T-cell (primary cell): Measurements from ENCODE around the gene KRT77. TPM values are rescaled to one million over a fixed set of nuclear protein-coding genes. Genes with fewer than 3 reads are reported as not detected.
A peak's percentile ranks its signal among the peaks of the same experiment; 100 is the strongest.

ENCODE experiments used
- ATAC-seq, 4 experiments: fragments of 200-7000 bp in 3 of 4; fragments of 150-1000 bp in 1 of 4; cut with Tn5 transposase; replicated peaks in 1 of 4; 1 replicate in 3 of 4; 2 replicates in 1 of 4; pipeline ENCODE4 v1.10.0; 2021; ENCODE audit warnings: moderate library complexity in 3 of 4, mild to moderate bottlenecking in 2 of 4, moderate number of reproducible peaks in 1 of 4
- CTCF ChIA-PET, 2 donors: fragments of 300-600 bp; sonication (Branson Sonifier 250); formaldehyde crosslinking; loops; one replicate each; lab custom pipeline; 2022; ENCODE audit warnings: antibody characterized with exemption in 2 of 2; lab: Charles Lee
- POLR2A ChIA-PET, 2 donors: fragments of 300-600 bp; sonication (Branson Sonifier 250); formaldehyde crosslinking; loops; one replicate each; lab custom pipeline; 2022; ENCODE audit warnings: antibody characterized with exemption in 2 of 2; lab: Charles Lee
- DNase-seq, 35 experiments: peaks; one replicate each; pipeline versions ENCODE4 v3.0.0 to v3.0.0-alpha.2; 2013 to 2023
- H3K27ac ChIP-seq: one replicate; pipeline ENCODE4 v1.5.1; 2013; ENCODE audit warnings: low read length
- H3K27me3 ChIP-seq, 2 experiments: replicated peaks in 1 of 2; 1 replicate in 1 of 2; 2 replicates in 1 of 2; pipeline versions ENCODE4 v1.6.1 to v1.7.0; 2013; ENCODE audit warnings: low read length in 1 of 2, mixed read lengths in 1 of 2; ENCODE audit not compliant: control insufficient read depth in 2 of 2, insufficient read depth in 2 of 2; ENCODE audit errors: extremely low read depth in 1 of 2
- H3K36me3 ChIP-seq, 2 donors: 1 replicate in 1 of 2; 2 replicates in 1 of 2; pipeline versions ENCODE4 v1.6.1 to v1.7.0; 2013; ENCODE audit warnings: low read length in 1 of 2; ENCODE audit not compliant: control insufficient read depth in 2 of 2, insufficient read depth in 1 of 2; ENCODE audit errors: extremely low read depth in 1 of 2
- H3K4me1 ChIP-seq, 2 experiments: 1 replicate in 1 of 2; 2 replicates in 1 of 2; pipeline versions ENCODE4 v1.6.1 to v1.7.0; 2013; ENCODE audit warnings: low read length in 2 of 2, mixed read lengths in 1 of 2; ENCODE audit not compliant: insufficient read depth in 2 of 2, control insufficient read depth in 1 of 2; ENCODE audit errors: extremely low read depth in 1 of 2
- H3K4me3 ChIP-seq, 2 donors: 1 replicate in 1 of 2; 2 replicates in 1 of 2; pipeline versions ENCODE4 v1.5.1 to v1.7.0; 2013; ENCODE audit warnings: mild to moderate bottlenecking in 2 of 2, low read length in 1 of 2, moderate library complexity in 1 of 2; ENCODE audit not compliant: control insufficient read depth in 1 of 2; ENCODE audit errors: extremely low read depth in 1 of 2
- H3K9me3 ChIP-seq: 2 replicates; pipeline ENCODE4 v1.7.0; 2013
- H3K27ac Mint-ChIP-seq, 2 donors: one replicate each; pipeline ENCODE4 v1.8.0; 2020 to 2021; ENCODE audit warnings: mild to moderate bottlenecking in 2 of 2, mixed read lengths in 2 of 2
- H3K27me3 Mint-ChIP-seq, 2 donors: one replicate each; pipeline ENCODE4 v1.8.0; 2021 to 2022; ENCODE audit warnings: mixed read lengths in 2 of 2
- H3K36me3 Mint-ChIP-seq: one replicate; pipeline ENCODE4 v1.8.0; 2021; ENCODE audit warnings: mixed read lengths
- H3K4me1 Mint-ChIP-seq, 3 donors: one replicate each; pipeline ENCODE4 v1.8.0; 2020 to 2022; ENCODE audit warnings: mixed read lengths in 3 of 3, mild to moderate bottlenecking in 1 of 3
- H3K4me3 Mint-ChIP-seq, 3 donors: one replicate each; pipeline ENCODE4 v1.8.0; 2020 to 2022; ENCODE audit warnings: mild to moderate bottlenecking in 3 of 3, mixed read lengths in 3 of 3, moderate library complexity in 3 of 3
- H3K9me3 Mint-ChIP-seq, 3 donors: one replicate each; pipeline ENCODE4 v1.8.0; 2020 to 2022; ENCODE audit warnings: mixed read lengths in 3 of 3
- WGBS: methylation state at CpG from one replicate; pipeline ENCODE4 v1.1.5; 2013; ENCODE audit warnings: missing lambda C conversion rate; ENCODE audit not compliant: insufficient coverage; 5-methylcytosine and 5-hydroxymethylcytosine counted together
- total RNA-seq, 35 experiments: library from RNA in 6 of 35; stranded (reverse) in 6 of 35; fragments of 120-200 nt in 1 of 35; gene quantifications; one replicate each; pipeline versions ENCODE4 v1.2.1 to v1.2.4 and lab custom pipeline; 2013 to 2026

The KRT77 gene
- total RNA-seq, 5 donors from 2014 or later (not counting 1 experiment from before 2014, with no cell fraction given), result not detected

DNA sequence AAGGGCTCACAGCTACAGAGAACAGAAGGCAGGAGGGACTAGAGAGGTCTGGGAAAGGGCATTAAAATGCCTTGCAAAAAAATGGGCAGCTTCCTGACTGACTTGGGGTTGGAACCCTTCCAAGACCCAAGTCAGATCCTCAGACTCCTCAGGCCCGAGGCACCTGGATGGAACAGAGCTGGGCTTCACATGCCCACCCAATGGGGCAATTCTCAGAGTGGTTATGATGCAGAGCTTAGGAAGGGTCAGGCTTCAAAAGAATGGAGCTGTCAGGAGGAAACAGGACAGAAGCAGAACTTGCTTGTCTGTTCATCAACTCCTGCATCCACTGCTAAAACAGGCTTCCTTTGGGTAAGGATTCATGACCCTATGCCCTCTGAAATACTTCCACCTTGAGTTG lies 13.4 kb downstream of the KRT77 start:
- Histone ChIP-seq H3K27me3 (peaks cover 0 to 25% of the 10 kb centered on the region in 2 experiments), H3K4me1 (peaks cover 3 to 30% of the 10 kb centered on the region in 2 experiments), H3K27ac (no peak overlapping the region), H3K9me3 (no peaks in the 10 kb centered on the region), H3K36me3 (no peaks in the 10 kb centered on the region), H3K4me3 (no peak overlapping the region)
- CTCF ChIA-PET, result interaction anchor here in 1 of 2 donors (1.2 to 1.3 kb wide), 2 partner anchors 25 to 104 kb away, joined by 3 to 6 read pairs; no protein-coding TSS in a partner anchor
- H3K4me1 Mint-ChIP-seq, result peaks cover 45 to 53% (median 47%) of the 10 kb centered on the region in 3 donors
- POLR2A ChIA-PET, result interaction anchor here in 1 of 2 donors (0.7 kb wide), 2 partner anchors 74 to 91 kb away, joined by 3 read pairs; no protein-coding TSS in a partner anchor
- H3K4me3 Mint-ChIP-seq, result peak overlapping the region in 2 of 3 donors; percentile 86 to 89
- H3K27me3 Mint-ChIP-seq, result peaks cover 0 to 14% of the 10 kb centered on the region in 2 donors
- ATAC-seq, result no peak
- H3K9me3 Mint-ChIP-seq, result no peaks in the 10 kb centered on the region
- H3K36me3 Mint-ChIP-seq, result no peaks in the 10 kb centered on the region
- WGBS, result 100% methylated on average over 1 of the region's 1 CpG
- peak overlapping the region; percentile 89 to 90 for H3K27ac Mint-ChIP-seq
- no peak for DNase-seq

DNA sequence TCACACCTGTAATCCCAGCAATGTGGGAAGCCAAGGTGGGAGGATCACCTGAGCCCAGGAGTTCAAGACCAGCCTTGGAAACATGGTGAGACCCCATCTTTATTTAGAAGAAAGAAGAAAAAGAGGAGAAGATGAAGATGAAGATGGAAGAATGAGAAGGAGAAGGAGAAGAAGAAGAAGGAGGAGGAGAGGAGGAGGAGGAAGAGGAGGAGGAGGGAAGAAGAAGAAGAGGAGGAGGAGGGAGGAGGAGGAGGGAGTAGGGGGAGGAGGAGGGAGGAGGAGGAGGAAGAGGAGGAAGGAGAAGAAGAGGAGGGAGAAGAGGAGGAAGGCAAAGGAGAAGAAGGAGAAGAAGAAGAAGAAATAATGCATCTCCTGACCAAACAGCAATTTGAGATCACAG lies 14.1 kb downstream of the KRT77 start:
- CTCF ChIA-PET, result interaction anchor here in 1 of 2 donors (0.6 kb wide), 1 partner anchor 1724 kb away, joined by 3 read pairs; no protein-coding TSS in a partner anchor
- Mint-ChIP-seq H3K36me3 (no peaks in the 10 kb centered on the region), H3K9me3 (no peaks in the 10 kb centered on the region), H3K4me3 (no peak overlapping the region), H3K4me1 (peaks cover 45 to 55% (median 51%) of the 10 kb centered on the region in 3 donors), H3K27me3 (peaks cover 0 to 14% of the 10 kb centered on the region in 2 donors), H3K27ac (peak overlapping the region in 1 of 2 donors; percentile 90)
- Histone ChIP-seq H3K4me3 (no peak overlapping the region), H3K36me3 (no peaks in the 10 kb centered on the region), H3K9me3 (no peaks in the 10 kb centered on the region), H3K27ac (no peak overlapping the region), H3K27me3 (peaks cover 0 to 23% of the 10 kb centered on the region in 2 experiments), H3K4me1 (peaks cover 3 to 30% of the 10 kb centered on the region in 2 experiments)
- POLR2A ChIA-PET, result no interaction called here
- DNase-seq, result no peak
- ATAC-seq, result no peak

GRCh38 chr12:52688481-52688880 lies 14.8 kb downstream of the KRT77 start:
- peaks cover 45 to 61% (median 58%) of the 10 kb centered on the region in 3 donors for H3K4me1 Mint-ChIP-seq
- no CpG with 5 or more reads among the region's 2 CpGs for WGBS
- peaks cover 0 to 14% of the 10 kb centered on the region in 2 donors for H3K27me3 Mint-ChIP-seq
- H3K9me3 Mint-ChIP-seq, result no peaks in the 10 kb centered on the region
- H3K9me3 ChIP-seq, result no peaks in the 10 kb centered on the region
- DNase-seq (no peak), ATAC-seq (no peak)
- no peak overlapping the region for H3K27ac ChIP-seq
- peaks cover 0 to 23% of the 10 kb centered on the region in 2 experiments for H3K27me3 ChIP-seq
- no peaks in the 10 kb centered on the region for H3K36me3 Mint-ChIP-seq
- ChIA-PET POLR2A (no interaction called here), CTCF (no interaction called here)
- no peak overlapping the region for H3K4me3 Mint-ChIP-seq
- H3K4me3 ChIP-seq, result no peak overlapping the region
- peak overlapping the region in 1 of 2 donors; percentile 59 for H3K27ac Mint-ChIP-seq
- peaks cover 3 to 30% of the 10 kb centered on the region in 2 experiments for H3K4me1 ChIP-seq
- no peaks in the 10 kb centered on the region for H3K36me3 ChIP-seq

DNA sequence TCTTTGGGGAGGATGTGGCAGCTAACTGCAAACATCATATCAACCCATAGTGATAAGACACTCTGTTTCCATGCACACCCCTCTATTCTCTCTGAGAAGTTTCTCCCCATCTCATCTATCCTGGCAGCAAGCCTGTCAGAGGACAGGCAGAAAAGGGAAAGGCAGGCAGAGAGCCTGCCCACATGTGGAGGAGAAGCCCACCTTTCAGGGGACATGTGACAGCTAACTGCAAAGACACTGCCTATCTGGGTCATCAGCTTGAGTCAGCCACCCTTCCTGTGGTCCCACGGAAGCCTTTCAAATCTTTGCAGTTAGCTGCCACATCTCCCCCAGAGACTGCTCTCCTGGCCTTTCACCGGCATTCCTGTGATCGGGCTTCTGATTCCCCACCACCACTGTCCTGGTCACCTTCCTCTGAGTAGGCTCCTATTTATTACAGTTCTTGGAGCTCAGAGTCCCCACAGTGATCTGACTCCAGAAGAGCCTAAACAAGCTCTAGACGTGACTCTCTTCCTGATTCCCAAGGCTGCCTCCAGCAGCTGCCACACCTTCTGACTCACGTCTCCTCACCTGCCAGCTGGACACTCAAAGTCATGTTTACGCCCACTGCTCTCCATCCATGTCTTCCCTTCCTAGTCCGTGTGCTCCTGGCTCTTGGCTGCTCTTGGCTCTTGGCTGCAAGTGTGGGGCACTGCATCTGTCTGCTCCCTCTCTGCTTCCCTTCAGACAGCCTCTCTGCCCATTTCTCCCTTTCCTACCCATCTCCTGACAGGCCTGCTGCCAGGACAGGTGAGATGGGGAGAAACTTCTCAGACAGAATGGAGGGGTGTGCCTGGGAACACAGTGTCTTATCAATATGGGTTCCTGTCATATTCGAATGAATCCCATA lies 15.6 kb downstream of the KRT77 start:
- peaks cover 46 to 64% (median 60%) of the 10 kb centered on the region in 3 donors for H3K4me1 Mint-ChIP-seq
- H3K36me3 Mint-ChIP-seq, result no peaks in the 10 kb centered on the region
- peaks cover 0 to 6% of the 10 kb centered on the region in 2 donors for H3K27me3 Mint-ChIP-seq
- peaks cover 4 to 30% of the 10 kb centered on the region in 2 experiments for H3K4me1 ChIP-seq
- WGBS, result 72% methylated on average over 7 of the region's 8 CpGs
- no peaks in the 10 kb centered on the region for H3K9me3 Mint-ChIP-seq
- H3K27me3 ChIP-seq, result peaks cover 0 to 17% of the 10 kb centered on the region in 2 experiments
- no peaks in the 10 kb centered on the region for H3K9me3 ChIP-seq
- CTCF ChIA-PET, result no interaction called here
- DNase-seq (no peak), ATAC-seq (no peak)
- H3K27ac Mint-ChIP-seq, result peak overlapping the region in 1 of 2 donors; percentile 29
- H3K4me3 Mint-ChIP-seq, result no peak overlapping the region
- POLR2A ChIA-PET, result no interaction called here
- H3K27ac ChIP-seq, result no peak overlapping the region
- H3K36me3 ChIP-seq, result no peaks in the 10 kb centered on the region
- H3K4me3 ChIP-seq, result no peak overlapping the region

- no peak overlapping the region for H3K27ac Mint-ChIP-seq
- H3K27me3 Mint-ChIP-seq, result peaks cover 0 to 4% of the 10 kb centered on the region in 2 donors
- no peaks in the 10 kb centered on the region for H3K9me3 Mint-ChIP-seq
- Histone ChIP-seq H3K27ac (no peak overlapping the region), H3K36me3 (no peaks in the 10 kb centered on the region), H3K4me1 (peaks cover 10 to 28% of the 10 kb centered on the region in 2 experiments), H3K9me3 (no peaks in the 10 kb centered on the region), H3K4me3 (no peak overlapping the region), H3K27me3 (peaks cover 0 to 11% of the 10 kb centered on the region in 2 experiments)
- ChIA-PET POLR2A (no interaction called here), CTCF (interaction anchor here in 1 of 2 donors (0.5 kb wide), 1 partner anchor 156 kb away, joined by 4 read pairs; no protein-coding TSS in a partner anchor)
- H3K36me3 Mint-ChIP-seq, result no peaks in the 10 kb centered on the region
- H3K4me3 Mint-ChIP-seq, result no peak overlapping the region
- ATAC-seq (no peak), DNase-seq (no peak)
- peaks cover 46 to 64% (median 60%) of the 10 kb centered on the region in 3 donors for H3K4me1 Mint-ChIP-seq
- 60% methylated on average over 3 of the region's 9 CpGs for WGBS
Observed at GRCh38 chr12:52686756-52687487, 16.4 kb downstream of the KRT77 start.

DNA sequence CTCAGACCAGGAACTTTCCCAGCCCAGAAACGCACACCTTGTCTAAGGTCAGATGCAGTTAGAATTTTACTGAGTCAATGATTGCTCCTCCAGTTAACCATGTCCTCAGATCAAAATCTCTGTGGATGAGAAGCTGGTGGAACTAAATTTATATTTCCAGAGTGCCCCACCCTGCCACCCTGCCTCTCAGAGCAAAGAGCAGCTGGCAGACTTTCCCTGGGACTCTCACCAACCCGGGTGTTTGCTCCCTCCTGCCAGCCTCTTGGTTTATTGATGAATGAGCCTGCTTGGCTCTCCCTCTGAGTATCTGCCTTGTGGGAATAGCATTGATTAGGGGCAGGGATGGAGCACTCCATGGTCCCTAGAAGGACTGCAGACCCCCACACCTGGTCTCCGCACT lies 17.3 kb downstream of the KRT77 start:
- no peak overlapping the region for H3K27ac ChIP-seq
- Mint-ChIP-seq H3K9me3 (no peaks in the 10 kb centered on the region), H3K4me3 (no peak overlapping the region), H3K36me3 (no peaks in the 10 kb centered on the region), H3K4me1 (peaks cover 47 to 64% (median 60%) of the 10 kb centered on the region in 3 donors), H3K27ac (no peak overlapping the region), H3K27me3 (peaks cover 0 to 4% of the 10 kb centered on the region in 2 donors)
- H3K36me3 ChIP-seq, result no peaks in the 10 kb centered on the region
- peaks cover 17 to 29% of the 10 kb centered on the region in 2 experiments for H3K4me1 ChIP-seq
- 88% methylated on average over 1 of the region's 3 CpGs for WGBS
- CTCF ChIA-PET, result no interaction called here
- ATAC-seq, result no peak
- DNase-seq, result no peak
- no peak overlapping the region for H3K4me3 ChIP-seq
- POLR2A ChIA-PET, result no interaction called here
- H3K27me3 ChIP-seq, result peaks cover 0 to 8% of the 10 kb centered on the region in 2 experiments
- H3K9me3 ChIP-seq, result no peaks in the 10 kb centered on the region
